ENCODE results near the gene GDAP1L1. TPM values are rescaled to one million over a fixed set of nuclear protein-coding genes. Genes with fewer than 3 reads are reported as not detected.

GDAP1L1 gene
- total RNA-seq, 4 donors from 2014 or later: 0.91 TPM; not detected in 3

- 85 to 89% methylated on average over 8 of the region's 8 CpGs for WGBS, 2 donors
- intact Hi-C loops (cut with DNase I; ENCODE audit: low total_unique reads): no loop called here
- peak in 1 of 3 donors; percentile 47 for TF ChIP-seq CTCF (IDR thresholded peaks at IDR 0.05)
- no peak for TF ChIP-seq POLR2A (IDR thresholded peaks at IDR 0.05)
- H3K4me3 ChIP-seq (ENCODE audit: low read depth, poor library complexity, severe bottlenecking): no peak overlapping the region
- DNase-seq (ENCODE audit: low spot score in 2 of 2): no peak
Measured at GRCh38 chr20:44254073-44254472, 7.0 kb downstream of the GDAP1L1 start.

DNA sequence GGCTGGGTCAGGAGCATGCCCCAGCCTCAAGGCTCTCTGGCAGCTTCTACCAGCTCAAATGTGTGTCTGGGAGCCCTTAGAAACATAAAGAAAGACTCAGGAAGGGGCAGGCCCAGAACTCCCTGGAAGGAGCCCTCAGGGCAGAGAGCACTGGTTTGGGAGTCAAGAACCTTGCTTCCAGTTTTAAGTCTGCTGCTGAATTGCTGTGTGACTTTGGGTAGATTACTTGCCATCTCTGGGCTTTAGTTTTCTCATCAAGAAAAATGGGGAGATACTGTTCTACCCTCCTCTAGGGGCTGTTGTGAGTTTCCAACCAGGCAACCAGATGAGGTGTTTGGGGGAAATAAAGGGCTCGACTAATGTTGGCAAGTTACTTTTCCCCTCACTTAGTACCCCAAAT, 8.8 kb downstream of the GDAP1L1 start:
- DNase-seq (ENCODE audit: low spot score in 2 of 2): no peak
- intact Hi-C loops (cut with DNase I; ENCODE audit: low total_unique reads): no loop called here
- WGBS, 2 donors: 77 to 89% methylated on average over 1 of the region's 1 CpG
- TF ChIP-seq POLR2A (IDR thresholded peaks at IDR 0.05) (no peak), CTCF (IDR thresholded peaks at IDR 0.05) (no peak)
- H3K4me3 ChIP-seq (ENCODE audit: low read depth, poor library complexity, severe bottlenecking): no peak overlapping the region

DNA sequence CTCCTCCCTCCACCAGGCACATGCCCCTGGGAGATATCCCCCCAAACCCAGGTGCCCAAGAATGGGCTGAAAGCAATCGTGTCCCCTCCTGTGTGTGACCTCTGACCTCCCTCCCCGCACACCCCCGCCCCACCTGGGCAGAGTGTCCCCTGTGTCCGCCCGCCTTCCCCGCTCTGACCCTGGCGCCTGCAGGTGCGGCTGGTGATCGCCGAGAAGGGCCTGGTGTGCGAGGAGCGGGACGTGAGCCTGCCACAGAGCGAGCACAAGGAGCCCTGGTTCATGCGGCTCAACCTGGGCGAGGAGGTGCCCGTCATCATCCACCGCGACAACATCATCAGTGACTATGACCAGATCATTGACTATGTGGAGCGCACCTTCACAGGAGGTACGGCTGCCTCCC, 9.9 kb downstream of the GDAP1L1 start:
- no peak overlapping the region for H3K4me3 ChIP-seq (ENCODE audit: low read depth, poor library complexity, severe bottlenecking)
- TF ChIP-seq CTCF (IDR thresholded peaks at IDR 0.05) (no peak), POLR2A (IDR thresholded peaks at IDR 0.05) (no peak)
- 90 to 92% methylated on average over 21 of the region's 21 CpGs for WGBS, 2 donors
- DNase-seq (ENCODE audit: low spot score in 2 of 2): no peak
- intact Hi-C loops (cut with DNase I; ENCODE audit: low total_unique reads): no loop called here

- no peak for TF ChIP-seq CTCF (IDR thresholded peaks at IDR 0.05)
- TF ChIP-seq POLR2A (IDR thresholded peaks at IDR 0.05): no peak
- H3K4me3 ChIP-seq (ENCODE audit: low read depth, poor library complexity, severe bottlenecking): no peak overlapping the region
- WGBS, 2 donors: 86 to 90% methylated on average over 24 to 28 of the region's 28 CpGs
- no peak for DNase-seq (ENCODE audit: low spot score in 2 of 2)
- intact Hi-C loops (cut with DNase I; ENCODE audit: low total_unique reads): loop anchor here (2.0 kb wide), 1 partner anchor 68 kb away; no protein-coding TSS in a partner anchor
Measured at GRCh38 chr20:44258226-44258890, 11.2 kb downstream of the GDAP1L1 start.

DNA sequence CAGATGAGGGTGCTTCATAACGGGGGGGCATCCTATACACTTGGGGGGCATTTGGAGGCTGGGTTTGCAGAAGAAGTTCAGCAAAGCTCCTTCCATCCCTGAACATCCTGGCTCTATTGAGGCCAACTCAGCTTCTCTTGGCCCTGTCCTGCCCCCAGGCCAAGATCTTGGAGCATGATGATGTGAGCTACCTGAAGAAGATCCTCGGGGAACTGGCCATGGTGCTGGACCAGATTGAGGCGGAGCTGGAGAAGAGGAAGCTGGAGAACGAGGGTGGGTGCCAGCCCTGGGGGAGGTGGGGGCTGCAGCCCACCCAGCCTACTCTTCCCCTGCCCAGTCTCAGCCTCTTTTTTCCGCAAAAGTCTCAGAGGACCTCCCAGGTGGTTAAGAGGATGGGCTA, 17.2 kb downstream of the GDAP1L1 start:
- TF ChIP-seq CTCF (IDR thresholded peaks at IDR 0.05) (no peak), POLR2A (IDR thresholded peaks at IDR 0.05) (no peak)
- 59% methylated on average over 5 of the region's 5 CpGs for WGBS, 2 donors
- H3K4me3 ChIP-seq (ENCODE audit: low read depth, poor library complexity, severe bottlenecking): no peak overlapping the region
- intact Hi-C loops (cut with DNase I; ENCODE audit: low total_unique reads): no loop called here
- no peak for DNase-seq (ENCODE audit: low spot score in 2 of 2)

GRCh38 chr20:44268802-44269201, 21.7 kb downstream of the GDAP1L1 start:
- DNase-seq (ENCODE audit: low spot score in 2 of 2): no peak
- H3K4me3 ChIP-seq (ENCODE audit: low read depth, poor library complexity, severe bottlenecking): no peak overlapping the region
- TF ChIP-seq CTCF (IDR thresholded peaks at IDR 0.05) (no peak), POLR2A (IDR thresholded peaks at IDR 0.05) (no peak)
- intact Hi-C loops (cut with DNase I; ENCODE audit: low total_unique reads): no loop called here
- WGBS, 2 donors: 82 to 94% methylated on average over 5 of the region's 5 CpGs

Measured in lower leg skin (tissue), 4 donors.